HL-60/S4 treated with retinoic acid at 250 ng/mL for 4 days and 3 days (cell line): ENCODE data around the gene ABCG8.

Experiments used
- in situ Hi-C: fragments of 300-500 bp; cut with MboI; formaldehyde crosslinking; loops from 2 replicates; pipeline ENCODE4 v1.7.0; 2022; ENCODE audit warnings: low sequenced_read_pairs

ABCG8 gene

GRCh38 chr2:43825841-43826240 lies 12.9 kb upstream of the ABCG8 start:
- in situ Hi-C loops, result no loop called here

- in situ Hi-C loops, result no loop called here
Measured at GRCh38 chr2:43826305-43827250, 12.2 kb upstream of the ABCG8 start.

GRCh38 chr2:43831543-43832294 lies 7.1 kb upstream of the ABCG8 start:
- in situ Hi-C loops, result no loop called here

GRCh38 chr2:43832457-43832856 lies 6.3 kb upstream of the ABCG8 start:
- in situ Hi-C loops, result no loop called here

- in situ Hi-C loops, result no loop called here
Measured at GRCh38 chr2:43837033-43837432, 1.7 kb upstream of the ABCG8 start.

GRCh38 chr2:43837831-43838559 lies 776 bp upstream of the ABCG8 start:
- in situ Hi-C loops, result no loop called here

- in situ Hi-C loops, result no loop called here
Measured at GRCh38 chr2:43839776-43840564, 1.2 kb downstream of the ABCG8 start.

- in situ Hi-C loops, result no loop called here
Measured at GRCh38 chr2:43840965-43841364, 2.2 kb downstream of the ABCG8 start.

- in situ Hi-C loops, result no loop called here
Measured at GRCh38 chr2:43841949-43842865, 3.4 kb downstream of the ABCG8 start.

- in situ Hi-C loops, result no loop called here
Measured at GRCh38 chr2:43842866-43843226, 4.1 kb downstream of the ABCG8 start.

GRCh38 chr2:43845181-43845580 lies 6.4 kb downstream of the ABCG8 start:
- in situ Hi-C loops, result no loop called here

- in situ Hi-C loops, result no loop called here
Measured at GRCh38 chr2:43846140-43846793, 7.5 kb downstream of the ABCG8 start.

GRCh38 chr2:43848214-43848613 lies 9.4 kb downstream of the ABCG8 start:
- in situ Hi-C loops, result no loop called here

GRCh38 chr2:43851011-43851980 lies 12.5 kb downstream of the ABCG8 start:
- in situ Hi-C loops, result no loop called here

- in situ Hi-C loops, result no loop called here
Measured at GRCh38 chr2:43852196-43852730, 13.5 kb downstream of the ABCG8 start.

GRCh38 chr2:43853141-43854081 lies 14.6 kb downstream of the ABCG8 start:
- in situ Hi-C loops, result no loop called here

GRCh38 chr2:43854671-43855070 lies 15.9 kb downstream of the ABCG8 start:
- in situ Hi-C loops, result no loop called here
